KMS-11 (cell line): ENCODE data around the gene CRYZL1.
"Not testable (repeated sequence)": the region's sequence is repeated elsewhere in the genome, so short reads cannot be mapped to it uniquely, and the experiment has no call there.

Source experiments
- H2AFZ ChIP-seq: fragments of 200-600 bp; sonication (generic); 2 replicates; pipeline ENCODE4 v1.6.1; 2016; ENCODE audit warnings: antibody characterized with exemption, mixed run types, low read depth
- H3K27ac ChIP-seq: fragments of 200-600 bp; sonication (generic); 2 replicates; pipeline ENCODE4 v1.6.1; 2016; ENCODE audit warnings: mild to moderate bottlenecking, mixed run types
- H3K27me3 ChIP-seq: fragments of 200-600 bp; sonication (generic); 2 replicates; pipeline ENCODE4 v1.6.1; 2017; ENCODE audit warnings: mild to moderate bottlenecking, low read depth, mixed run types, moderate library complexity; ENCODE audit not compliant: insufficient read depth
- H3K36me3 ChIP-seq: fragments of 200-600 bp; sonication (generic); 2 replicates; pipeline ENCODE4 v1.6.1; 2017; ENCODE audit warnings: mild to moderate bottlenecking, mixed run types; ENCODE audit not compliant: insufficient read depth
- H3K4me1 ChIP-seq: fragments of 200-600 bp; sonication (generic); 2 replicates; pipeline ENCODE4 v1.6.1; 2016; ENCODE audit warnings: mild to moderate bottlenecking, low read depth, mixed run types; ENCODE audit not compliant: poor library complexity, severe bottlenecking
- H3K4me2 ChIP-seq: fragments of 200-600 bp; sonication (generic); 2 replicates; pipeline ENCODE4 v1.7.0; 2016; ENCODE audit warnings: mild to moderate bottlenecking, mixed run types
- H3K4me3 ChIP-seq: fragments of 200-600 bp; sonication (generic); IDR thresholded peaks from 2 replicates; pipeline ENCODE4 v1.6.1; 2017; ENCODE audit warnings: low read depth, low read length, mixed read lengths; ENCODE audit not compliant: insufficient read depth
- H3K79me2 ChIP-seq: fragments of 200-600 bp; sonication (generic); 2 replicates; pipeline ENCODE4 v1.6.1; 2016; ENCODE audit warnings: low read depth, mixed run types; ENCODE audit not compliant: insufficient read depth
- H3K9ac ChIP-seq: fragments of 200-600 bp; sonication (generic); 2 replicates; pipeline ENCODE4 v1.6.1; 2016; ENCODE audit warnings: mild to moderate bottlenecking, mixed run types
- H4K20me1 ChIP-seq: fragments of 200-600 bp; sonication (generic); 2 replicates; pipeline ENCODE4 v1.6.1; 2016; ENCODE audit warnings: mild to moderate bottlenecking, mixed run types; ENCODE audit not compliant: insufficient read depth
- TF ChIP-seq, protein P1 (sequence below): fragments of 200-600 bp; sonication (generic); conservative IDR thresholded peaks from 2 replicates; pipeline ENCODE4 v1.6.1; 2017; ENCODE audit warnings: low read depth, mild to moderate bottlenecking, antibody characterized with exemption, low read length, moderate library complexity, mixed read lengths

Gene CRYZL1

DNA sequence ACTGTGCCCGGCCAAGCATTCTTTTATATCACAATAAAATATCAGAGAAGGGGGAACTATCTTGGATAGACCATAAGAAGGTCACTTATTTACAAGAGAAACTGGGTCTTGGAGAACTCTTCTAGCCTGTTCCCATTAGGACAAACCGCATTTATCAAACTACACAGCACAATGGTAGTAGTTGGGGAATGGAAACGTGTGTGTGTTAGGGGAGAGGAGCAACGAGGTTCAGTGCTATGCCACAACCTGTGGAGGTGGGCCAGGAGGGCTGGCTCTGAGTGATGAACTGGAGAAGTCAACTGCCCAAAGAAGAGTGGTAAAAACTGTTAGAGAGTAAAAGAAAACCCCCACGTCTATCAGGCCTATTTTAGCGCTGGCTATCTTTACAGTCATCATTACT, 54.6 kb downstream of the CRYZL1 start:
- Histone ChIP-seq H3K4me3 (no peak overlapping the region), H3K9ac (no peak overlapping the region; the same call in 1 of the 2 replicates), H2AFZ (no peak overlapping the region), H3K79me2 (peaks cover 30% of the 10 kb centered on the region; the same call in 1 of the 2 replicates), H3K27me3 (no peaks in the 10 kb centered on the region), H3K36me3 (peaks cover 5% of the 10 kb centered on the region; the same call in 1 of the 2 replicates), H3K4me1 (peaks cover 16% of the 10 kb centered on the region), H4K20me1 (no peaks in the 10 kb centered on the region), H3K4me2 (peak overlapping the region; percentile 86), H3K27ac (no peak overlapping the region)
- TF ChIP-seq, protein P1, sequence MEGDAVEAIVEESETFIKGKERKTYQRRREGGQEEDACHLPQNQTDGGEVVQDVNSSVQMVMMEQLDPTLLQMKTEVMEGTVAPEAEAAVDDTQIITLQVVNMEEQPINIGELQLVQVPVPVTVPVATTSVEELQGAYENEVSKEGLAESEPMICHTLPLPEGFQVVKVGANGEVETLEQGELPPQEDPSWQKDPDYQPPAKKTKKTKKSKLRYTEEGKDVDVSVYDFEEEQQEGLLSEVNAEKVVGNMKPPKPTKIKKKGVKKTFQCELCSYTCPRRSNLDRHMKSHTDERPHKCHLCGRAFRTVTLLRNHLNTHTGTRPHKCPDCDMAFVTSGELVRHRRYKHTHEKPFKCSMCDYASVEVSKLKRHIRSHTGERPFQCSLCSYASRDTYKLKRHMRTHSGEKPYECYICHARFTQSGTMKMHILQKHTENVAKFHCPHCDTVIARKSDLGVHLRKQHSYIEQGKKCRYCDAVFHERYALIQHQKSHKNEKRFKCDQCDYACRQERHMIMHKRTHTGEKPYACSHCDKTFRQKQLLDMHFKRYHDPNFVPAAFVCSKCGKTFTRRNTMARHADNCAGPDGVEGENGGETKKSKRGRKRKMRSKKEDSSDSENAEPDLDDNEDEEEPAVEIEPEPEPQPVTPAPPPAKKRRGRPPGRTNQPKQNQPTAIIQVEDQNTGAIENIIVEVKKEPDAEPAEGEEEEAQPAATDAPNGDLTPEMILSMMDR, result no peak

DNA sequence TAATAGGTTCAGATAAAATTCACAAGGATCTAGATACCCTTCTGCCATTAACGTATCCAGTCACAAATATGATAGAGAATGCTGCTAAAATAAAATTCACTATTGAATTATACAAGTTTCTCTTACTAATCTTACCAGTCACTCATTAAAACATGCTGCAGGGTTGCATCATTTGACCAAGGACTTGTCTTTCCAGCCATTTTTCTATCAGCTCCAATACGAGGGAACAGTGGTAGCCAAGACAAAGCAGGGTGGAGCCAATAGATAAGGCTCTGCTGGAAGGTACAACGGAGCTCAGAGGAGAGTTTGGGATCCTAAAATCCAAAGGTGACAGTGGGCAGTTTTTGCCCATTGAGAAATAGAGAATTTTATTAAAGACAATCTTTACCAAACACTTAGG, 57.1 kb downstream of the CRYZL1 start:
- Histone ChIP-seq H3K27me3 (no peaks in the 10 kb centered on the region), H3K27ac (no peak overlapping the region), H3K9ac (no peak overlapping the region), H3K36me3 (peaks cover 5% of the 10 kb centered on the region; the same call in 1 of the 2 replicates), H3K4me1 (peaks cover 13% of the 10 kb centered on the region), H3K79me2 (peaks cover 30% of the 10 kb centered on the region; the same call in 1 of the 2 replicates), H4K20me1 (no peaks in the 10 kb centered on the region), H2AFZ (no peak overlapping the region), H3K4me3 (no peak overlapping the region), H3K4me2 (no peak overlapping the region)
- TF ChIP-seq, protein P1, result no peak

DNA sequence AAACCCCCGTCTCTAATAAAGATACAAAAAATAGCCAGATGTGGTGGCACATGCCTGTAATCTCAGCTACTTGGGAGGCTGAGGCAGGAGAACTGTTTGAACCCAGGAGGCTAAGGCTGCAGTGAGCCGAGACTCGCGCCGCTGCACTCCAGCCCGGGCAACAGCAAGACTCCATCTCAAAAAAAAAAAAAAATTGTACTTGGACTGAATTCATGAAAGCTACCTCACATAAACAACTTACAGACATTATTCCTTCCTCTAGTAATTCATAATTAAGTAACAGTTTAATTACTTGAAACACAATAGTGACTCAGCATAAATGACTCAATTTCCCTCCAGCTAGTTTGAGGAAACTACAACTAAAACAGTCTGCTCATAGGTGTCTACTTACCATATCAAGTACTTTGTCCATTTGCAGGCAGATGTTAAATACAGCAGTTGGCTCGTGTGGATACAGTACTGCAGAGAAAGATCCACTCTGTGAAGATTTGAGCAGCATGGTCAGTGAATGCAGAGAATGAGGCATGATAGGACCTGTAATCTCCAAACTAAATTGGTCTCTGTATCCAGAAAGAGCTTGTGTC, 62.5 kb downstream of the CRYZL1 start:
- no peaks in the 10 kb centered on the region for H3K27me3 ChIP-seq
- H3K27ac ChIP-seq, result peak overlapping the region; percentile 40; the same call in 1 of the 2 replicates
- no peaks in the 10 kb centered on the region; the same call in 1 of the 2 replicates for H3K79me2 ChIP-seq
- TF ChIP-seq, protein P1, result no peak
- H2AFZ ChIP-seq, result no peak overlapping the region
- H3K4me3 ChIP-seq, result no peak overlapping the region
- no peak overlapping the region for H3K4me2 ChIP-seq
- no peak overlapping the region for H3K9ac ChIP-seq
- no peaks in the 10 kb centered on the region for H3K4me1 ChIP-seq
- H4K20me1 ChIP-seq, result no peaks in the 10 kb centered on the region
- peaks cover 8% of the 10 kb centered on the region; the same call in 1 of the 2 replicates for H3K36me3 ChIP-seq

DNA sequence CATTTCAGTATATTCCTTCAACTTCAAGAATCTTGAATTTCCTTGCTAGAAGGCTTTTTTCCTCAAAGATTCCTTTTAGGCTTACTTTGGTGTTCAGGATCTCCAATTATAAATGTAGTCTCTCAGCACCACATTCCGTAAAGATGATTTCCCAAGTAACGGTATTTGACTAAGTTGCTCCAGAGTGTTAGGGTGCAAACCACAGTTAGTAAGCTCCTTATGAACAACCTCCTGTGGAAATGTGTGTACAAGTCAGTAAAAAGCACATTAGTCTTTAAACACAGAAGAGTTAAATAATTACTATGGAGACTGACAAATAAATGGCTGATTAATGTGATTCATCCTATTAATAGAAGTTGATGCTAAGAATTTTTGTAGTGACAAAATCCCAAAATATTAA, 63.3 kb downstream of the CRYZL1 start:
- Histone ChIP-seq H4K20me1 (no peaks in the 10 kb centered on the region), H3K27me3 (no peaks in the 10 kb centered on the region), H3K4me1 (no peaks in the 10 kb centered on the region), H3K79me2 (no peaks in the 10 kb centered on the region; the same call in 1 of the 2 replicates), H3K4me3 (no peak overlapping the region), H3K4me2 (no peak overlapping the region), H3K9ac (no peak overlapping the region), H3K36me3 (peaks cover 8% of the 10 kb centered on the region; the same call in 1 of the 2 replicates), H3K27ac (no peak overlapping the region; the same call in 1 of the 2 replicates), H2AFZ (no peak overlapping the region)
- TF ChIP-seq, protein P1, result no peak

DNA sequence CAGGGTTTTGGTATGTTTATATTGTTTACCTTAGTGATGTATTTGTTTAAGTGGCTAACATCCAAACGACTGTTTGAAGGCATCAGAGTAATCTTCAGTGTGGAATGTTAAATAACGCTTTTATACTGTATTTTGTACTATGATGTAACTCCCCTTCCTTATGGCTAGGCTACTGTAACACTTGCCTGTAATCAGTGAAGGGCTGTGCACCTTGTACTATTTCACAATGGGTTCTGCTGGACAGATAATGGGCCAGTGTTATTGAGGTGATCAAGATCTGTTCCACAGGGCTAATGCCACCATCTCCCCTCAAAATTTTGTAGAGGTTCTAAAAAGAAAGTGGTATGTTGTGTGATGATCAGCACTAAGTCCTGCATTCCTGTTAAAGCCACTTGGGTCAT, 64.8 kb downstream of the CRYZL1 start:
- H3K9ac ChIP-seq, H3K27ac ChIP-seq, H4K20me1 ChIP-seq, H3K4me3 ChIP-seq, H2AFZ ChIP-seq, H3K36me3 ChIP-seq, H3K4me2 ChIP-seq, H3K27me3 ChIP-seq, H3K79me2 ChIP-seq, H3K4me1 ChIP-seq: not testable (repeated sequence)
